Measurements from ENCODE around the gene MAP3K3. TPM values are rescaled to one million over a fixed set of nuclear protein-coding genes. Genes with fewer than 3 reads are reported as not detected.
A peak's percentile ranks its signal among the peaks of the same experiment; 100 is the strongest.

The MAP3K3 gene
- total and polyA plus RNA-seq, 10 of the 15 experiments (the other 5 are each of a cell fraction or from before 2014, with no cell fraction given): 1.6 to 24.1 (median 15.0) TPM

DNA sequence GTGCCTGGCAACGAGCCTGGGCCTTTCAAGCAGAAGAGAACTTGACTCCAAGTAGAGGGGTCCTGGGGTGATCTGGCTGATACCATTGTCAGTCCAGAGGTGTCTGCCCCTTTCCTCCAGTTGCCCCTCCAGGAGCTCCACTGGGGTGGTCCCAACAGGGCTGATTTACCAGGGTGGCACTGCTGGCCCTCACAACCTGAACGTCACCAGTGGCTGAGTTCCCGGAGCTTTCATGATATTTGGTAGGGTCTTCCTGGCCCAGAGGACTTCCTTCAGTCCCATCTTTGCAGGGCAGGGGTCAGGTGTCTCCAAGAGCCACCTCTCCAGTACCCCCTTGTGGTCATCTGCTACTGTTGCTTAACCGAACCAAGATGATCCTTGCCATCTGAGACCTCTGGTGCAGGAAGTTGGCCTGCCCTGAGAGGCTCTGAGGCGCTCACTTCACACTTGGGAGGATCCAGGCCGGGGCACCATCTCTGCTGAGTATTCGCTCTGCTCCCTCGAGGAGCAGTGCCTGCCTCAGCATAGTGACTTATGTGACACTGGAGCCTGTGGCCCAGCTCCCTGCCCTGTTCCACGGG lies 74.3 kb downstream of the MAP3K3 start (continued):
- TF ChIP-seq, protein P1, sequence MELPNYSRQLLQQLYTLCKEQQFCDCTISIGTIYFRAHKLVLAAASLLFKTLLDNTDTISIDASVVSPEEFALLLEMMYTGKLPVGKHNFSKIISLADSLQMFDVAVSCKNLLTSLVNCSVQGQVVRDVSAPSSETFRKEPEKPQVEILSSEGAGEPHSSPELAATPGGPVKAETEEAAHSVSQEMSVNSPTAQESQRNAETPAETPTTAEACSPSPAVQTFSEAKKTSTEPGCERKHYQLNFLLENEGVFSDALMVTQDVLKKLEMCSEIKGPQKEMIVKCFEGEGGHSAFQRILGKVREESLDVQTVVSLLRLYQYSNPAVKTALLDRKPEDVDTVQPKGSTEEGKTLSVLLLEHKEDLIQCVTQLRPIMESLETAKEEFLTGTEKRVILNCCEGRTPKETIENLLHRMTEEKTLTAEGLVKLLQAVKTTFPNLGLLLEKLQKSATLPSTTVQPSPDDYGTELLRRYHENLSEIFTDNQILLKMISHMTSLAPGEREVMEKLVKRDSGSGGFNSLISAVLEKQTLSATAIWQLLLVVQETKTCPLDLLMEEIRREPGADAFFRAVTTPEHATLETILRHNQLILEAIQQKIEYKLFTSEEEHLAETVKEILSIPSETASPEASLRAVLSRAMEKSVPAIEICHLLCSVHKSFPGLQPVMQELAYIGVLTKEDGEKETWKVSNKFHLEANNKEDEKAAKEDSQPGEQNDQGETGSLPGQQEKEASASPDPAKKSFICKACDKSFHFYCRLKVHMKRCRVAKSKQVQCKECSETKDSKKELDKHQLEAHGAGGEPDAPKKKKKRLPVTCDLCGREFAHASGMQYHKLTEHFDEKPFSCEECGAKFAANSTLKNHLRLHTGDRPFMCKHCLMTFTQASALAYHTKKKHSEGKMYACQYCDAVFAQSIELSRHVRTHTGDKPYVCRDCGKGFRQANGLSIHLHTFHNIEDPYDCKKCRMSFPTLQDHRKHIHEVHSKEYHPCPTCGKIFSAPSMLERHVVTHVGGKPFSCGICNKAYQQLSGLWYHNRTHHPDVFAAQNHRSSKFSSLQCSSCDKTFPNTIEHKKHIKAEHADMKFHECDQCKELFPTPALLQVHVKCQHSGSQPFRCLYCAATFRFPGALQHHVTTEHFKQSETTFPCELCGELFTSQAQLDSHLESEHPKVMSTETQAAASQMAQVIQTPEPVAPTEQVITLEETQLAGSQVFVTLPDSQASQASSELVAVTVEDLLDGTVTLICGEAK (IDR thresholded peaks at IDR 0.05; ENCODE audit: borderline replicate concordance): no peak
- no peak for TF ChIP-seq ZNF274 (IDR thresholded peaks at IDR 0.05; ENCODE audit: insufficient read depth, insufficient read length)
- TF ChIP-seq, protein P2, sequence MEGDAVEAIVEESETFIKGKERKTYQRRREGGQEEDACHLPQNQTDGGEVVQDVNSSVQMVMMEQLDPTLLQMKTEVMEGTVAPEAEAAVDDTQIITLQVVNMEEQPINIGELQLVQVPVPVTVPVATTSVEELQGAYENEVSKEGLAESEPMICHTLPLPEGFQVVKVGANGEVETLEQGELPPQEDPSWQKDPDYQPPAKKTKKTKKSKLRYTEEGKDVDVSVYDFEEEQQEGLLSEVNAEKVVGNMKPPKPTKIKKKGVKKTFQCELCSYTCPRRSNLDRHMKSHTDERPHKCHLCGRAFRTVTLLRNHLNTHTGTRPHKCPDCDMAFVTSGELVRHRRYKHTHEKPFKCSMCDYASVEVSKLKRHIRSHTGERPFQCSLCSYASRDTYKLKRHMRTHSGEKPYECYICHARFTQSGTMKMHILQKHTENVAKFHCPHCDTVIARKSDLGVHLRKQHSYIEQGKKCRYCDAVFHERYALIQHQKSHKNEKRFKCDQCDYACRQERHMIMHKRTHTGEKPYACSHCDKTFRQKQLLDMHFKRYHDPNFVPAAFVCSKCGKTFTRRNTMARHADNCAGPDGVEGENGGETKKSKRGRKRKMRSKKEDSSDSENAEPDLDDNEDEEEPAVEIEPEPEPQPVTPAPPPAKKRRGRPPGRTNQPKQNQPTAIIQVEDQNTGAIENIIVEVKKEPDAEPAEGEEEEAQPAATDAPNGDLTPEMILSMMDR (IDR thresholded peaks at IDR 0.05 in 2 of 3, conservative IDR thresholded peaks at IDR 0.05 in 1 of 3; ENCODE audit: control insufficient read depth in 2 of 3, extremely low read depth in 1 of 3, insufficient read depth in 1 of 3, low read depth in 3 of 3, low read length in 3 of 3): peak; percentile 48 to 59 (median 50)
- 0 out of 2 replicates have a peak, but pooled peaks have one; percentile 11 for TF ChIP-seq BACH1 (IDR thresholded peaks at IDR 0.05; ENCODE audit: borderline replicate concordance)
- TF ChIP-seq, protein P3, sequence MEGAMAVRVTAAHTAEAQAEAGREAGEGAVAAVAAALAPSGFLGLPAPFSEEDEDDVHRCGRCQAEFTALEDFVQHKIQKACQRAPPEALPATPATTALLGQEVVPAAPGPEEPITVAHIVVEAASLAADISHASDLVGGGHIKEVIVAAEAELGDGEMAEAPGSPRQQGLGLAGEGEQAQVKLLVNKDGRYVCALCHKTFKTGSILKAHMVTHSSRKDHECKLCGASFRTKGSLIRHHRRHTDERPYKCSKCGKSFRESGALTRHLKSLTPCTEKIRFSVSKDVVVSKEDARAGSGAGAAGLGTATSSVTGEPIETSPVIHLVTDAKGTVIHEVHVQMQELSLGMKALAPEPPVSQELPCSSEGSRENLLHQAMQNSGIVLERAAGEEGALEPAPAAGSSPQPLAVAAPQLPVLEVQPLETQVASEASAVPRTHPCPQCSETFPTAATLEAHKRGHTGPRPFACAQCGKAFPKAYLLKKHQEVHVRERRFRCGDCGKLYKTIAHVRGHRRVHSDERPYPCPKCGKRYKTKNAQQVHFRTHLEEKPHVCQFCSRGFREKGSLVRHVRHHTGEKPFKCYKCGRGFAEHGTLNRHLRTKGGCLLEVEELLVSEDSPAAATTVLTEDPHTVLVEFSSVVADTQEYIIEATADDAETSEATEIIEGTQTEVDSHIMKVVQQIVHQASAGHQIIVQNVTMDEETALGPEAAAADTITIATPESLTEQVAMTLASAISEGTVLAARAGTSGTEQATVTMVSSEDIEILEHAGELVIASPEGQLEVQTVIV (IDR thresholded peaks at IDR 0.05; ENCODE audit: borderline replicate concordance, partially characterized antibody): no peak
- TF ChIP-seq E2F4 (IDR thresholded peaks at IDR 0.05; ENCODE audit: low read depth, low read length): no peak
- TF ChIP-seq POLR2AphosphoS5 (IDR thresholded peaks at IDR 0.05; ENCODE audit: low read length): peak; percentile 11; the same call in 1 of the 2 replicates
- TF ChIP-seq, protein P4, sequence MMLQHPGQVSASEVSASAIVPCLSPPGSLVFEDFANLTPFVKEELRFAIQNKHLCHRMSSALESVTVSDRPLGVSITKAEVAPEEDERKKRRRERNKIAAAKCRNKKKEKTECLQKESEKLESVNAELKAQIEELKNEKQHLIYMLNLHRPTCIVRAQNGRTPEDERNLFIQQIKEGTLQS (IDR thresholded peaks at IDR 0.05; ENCODE audit: borderline replicate concordance, extremely low read depth, low read depth, low read length): no peak
- peak; percentile 66; the same call in 1 of the 2 replicates for TF ChIP-seq POLR2A (IDR thresholded peaks at IDR 0.05; ENCODE audit: low read depth, low read length)
- no peak for TF ChIP-seq MEF2A (IDR thresholded peaks at IDR 0.05; ENCODE audit: insufficient read depth, low read depth, low read length)
- TF ChIP-seq MLLT1 (IDR thresholded peaks at IDR 0.05): no peak
- TF ChIP-seq POU2F2 (IDR thresholded peaks at IDR 0.05; ENCODE audit: borderline replicate concordance, low read depth, low read length): peak; percentile 41; the same call in 1 of the 3 replicates
- TF ChIP-seq RUNX3 (IDR thresholded peaks at IDR 0.05; ENCODE audit: low read length): peak; percentile 43; the same call in 1 of the 2 replicates
- TF ChIP-seq TCF12 (IDR thresholded peaks at IDR 0.05; ENCODE audit: low read depth, low read length): no peak

Measured in GM12878 (cell line).